Calu3 (cell line): ENCODE results near the gene TTC14. TPM values are rescaled to one million over a fixed set of nuclear protein-coding genes. Genes with fewer than 3 reads are reported as not detected.

ENCODE experiments used
- BruUV-seq: library from RNA; stranded (reverse); fragments of 400-500 nt; replicated peaks from 2 replicates; lab custom pipeline; 2021; lab: Mats Ljungman, UMichigan
- CTCF ChIA-PET: fragments of 300-600 bp; sonication (Branson Sonifier 250); formaldehyde crosslinking; loops from one replicate; lab custom pipeline; 2022; ENCODE audit warnings: antibody characterized with exemption; lab: Charles Lee
- DNase-seq: peaks from one replicate; pipeline ENCODE4 v3.0.0; 2022
- H3K27ac Mint-ChIP-seq: one replicate; pipeline ENCODE4 v1.8.0; 2022; ENCODE audit warnings: mixed read lengths; ENCODE audit not compliant: unreplicated experiment
- H3K27me3 Mint-ChIP-seq: one replicate; pipeline ENCODE4 v1.8.0; 2022; ENCODE audit warnings: mixed read lengths; ENCODE audit not compliant: unreplicated experiment
- H3K36me3 Mint-ChIP-seq: one replicate; pipeline ENCODE4 v1.8.0; 2022; ENCODE audit warnings: mild to moderate bottlenecking, moderate library complexity, mixed read lengths; ENCODE audit not compliant: insufficient read depth, unreplicated experiment
- H3K4me1 Mint-ChIP-seq: one replicate; pipeline ENCODE4 v1.8.0; 2022; ENCODE audit warnings: mild to moderate bottlenecking, low read depth, mixed read lengths; ENCODE audit not compliant: unreplicated experiment
- H3K4me3 Mint-ChIP-seq: one replicate; pipeline ENCODE4 v1.8.0; 2022; ENCODE audit warnings: mild to moderate bottlenecking, low read depth, moderate library complexity, mixed read lengths; ENCODE audit not compliant: unreplicated experiment
- H3K9me3 Mint-ChIP-seq: one replicate; pipeline ENCODE4 v1.8.0; 2022; ENCODE audit warnings: low read depth, mixed read lengths; ENCODE audit not compliant: unreplicated experiment
- CTCF ChIP-seq: fragments of 200-600 bp; IDR thresholded peaks from one replicate; pipeline ENCODE4 v1.8.0; 2022; ENCODE audit warnings: antibody characterized with exemption; ENCODE audit not compliant: unreplicated experiment
- intact Hi-C: fragments of 100-400 bp; cut with micrococcal nuclease; formaldehyde crosslinking; loops from one replicate; pipeline ENCODE4 v1.10.0; 2022; ENCODE audit not compliant: unreplicated experiment
- total RNA-seq: library from RNA; stranded (reverse); gene quantifications from 2 replicates; pipeline ENCODE4 v1.2.3, GENCODE V29; 2022

Gene TTC14
- total RNA-seq, 1 experiment from 2014 or later: 48.4 TPM

- H3K36me3 Mint-ChIP-seq: no peaks in the 10 kb centered on the region
- H3K27ac Mint-ChIP-seq: no peak overlapping the region
- intact Hi-C loops: no loop called here
- BruUV-seq: no TSS peak
- DNase-seq: no peak
- no peak overlapping the region for H3K4me3 Mint-ChIP-seq
- H3K27me3 Mint-ChIP-seq: no peaks in the 10 kb centered on the region
- H3K4me1 Mint-ChIP-seq: no peaks in the 10 kb centered on the region
- no peak for TF ChIP-seq CTCF
- CTCF ChIA-PET: no interaction called here
- no peaks in the 10 kb centered on the region for H3K9me3 Mint-ChIP-seq
Measured at GRCh38 chr3:180624714-180625113, 22.8 kb downstream of the TTC14 start.

- no peaks in the 10 kb centered on the region for H3K4me1 Mint-ChIP-seq
- no peaks in the 10 kb centered on the region for H3K27me3 Mint-ChIP-seq
- H3K9me3 Mint-ChIP-seq: no peaks in the 10 kb centered on the region
- CTCF ChIA-PET: no interaction called here
- H3K4me3 Mint-ChIP-seq: no peak overlapping the region
- BruUV-seq: no TSS peak
- DNase-seq: no peak
- intact Hi-C loops: no loop called here
- no peak for TF ChIP-seq CTCF
- H3K27ac Mint-ChIP-seq: no peak overlapping the region
- H3K36me3 Mint-ChIP-seq: no peaks in the 10 kb centered on the region
Measured at GRCh38 chr3:180626844-180627243, 24.9 kb downstream of the TTC14 start.

GRCh38 chr3:180630371-180630770, 28.4 kb downstream of the TTC14 start:
- no TSS peak for BruUV-seq
- CTCF ChIA-PET: no interaction called here

GRCh38 chr3:180631317-180631716, 29.4 kb downstream of the TTC14 start:
- CTCF ChIA-PET: no interaction called here
- no TSS peak for BruUV-seq
- Mint-ChIP-seq H3K4me1 (no peaks in the 10 kb centered on the region), H3K9me3 (no peaks in the 10 kb centered on the region), H3K36me3 (no peaks in the 10 kb centered on the region), H3K27ac (no peak overlapping the region), H3K4me3 (no peak overlapping the region), H3K27me3 (peaks cover 37% of the 10 kb centered on the region)
- no peak for TF ChIP-seq CTCF
- intact Hi-C loops: no loop called here
- DNase-seq: no peak

More at GRCh38 chr3:180630371-180630770, 28.4 kb downstream of the TTC14 start:
- no peak overlapping the region for H3K4me3 Mint-ChIP-seq
- DNase-seq: no peak
- H3K4me1 Mint-ChIP-seq: no peaks in the 10 kb centered on the region
- no peaks in the 10 kb centered on the region for H3K36me3 Mint-ChIP-seq
- H3K27ac Mint-ChIP-seq: no peak overlapping the region
- intact Hi-C loops: no loop called here
- TF ChIP-seq CTCF: no peak
- H3K9me3 Mint-ChIP-seq: no peaks in the 10 kb centered on the region
- peaks cover 28% of the 10 kb centered on the region for H3K27me3 Mint-ChIP-seq
